HuH-7.5 (cell line): ENCODE results near the gene OR52W1.

Source experiments
- DNase-seq: peaks from one replicate; pipeline ENCODE4 v3.0.0; 2011; ENCODE audit warnings: low spot score

Gene OR52W1, protein sequence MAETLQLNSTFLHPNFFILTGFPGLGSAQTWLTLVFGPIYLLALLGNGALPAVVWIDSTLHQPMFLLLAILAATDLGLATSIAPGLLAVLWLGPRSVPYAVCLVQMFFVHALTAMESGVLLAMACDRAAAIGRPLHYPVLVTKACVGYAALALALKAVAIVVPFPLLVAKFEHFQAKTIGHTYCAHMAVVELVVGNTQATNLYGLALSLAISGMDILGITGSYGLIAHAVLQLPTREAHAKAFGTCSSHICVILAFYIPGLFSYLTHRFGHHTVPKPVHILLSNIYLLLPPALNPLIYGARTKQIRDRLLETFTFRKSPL

GRCh38 chr11:6199174-6199810, at the start of gene OR52W1:
Gene OR52W1 (plus strand): TSS chr11:6199224. CDS start chr11:6199224, 0 bp downstream.
- no peak for DNase-seq

- DNase-seq = no peak
Measured at GRCh38 chr11:6151117-6151516, 47.9 kb upstream of the OR52W1 start.

DNA sequence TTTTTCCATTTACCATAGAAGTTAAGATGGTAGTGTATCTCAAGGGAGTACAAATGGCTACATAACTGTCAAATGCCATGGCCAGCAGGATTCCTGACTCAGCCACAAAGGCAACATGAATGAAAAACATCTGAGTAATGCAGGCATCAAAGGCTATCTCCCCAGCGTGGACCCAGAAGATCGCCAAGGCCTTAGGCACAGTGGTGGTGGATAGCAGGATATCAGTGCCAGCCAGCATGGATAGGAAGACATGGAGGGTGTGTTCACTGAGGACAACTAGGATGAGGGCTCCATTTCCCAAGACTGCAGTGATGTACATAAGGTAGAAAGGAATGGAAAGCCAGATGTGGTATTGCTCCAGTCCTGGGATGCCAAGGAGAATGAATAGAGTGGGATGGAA, 46.9 kb upstream of the OR52W1 start:
- DNase-seq = no peak

DNA sequence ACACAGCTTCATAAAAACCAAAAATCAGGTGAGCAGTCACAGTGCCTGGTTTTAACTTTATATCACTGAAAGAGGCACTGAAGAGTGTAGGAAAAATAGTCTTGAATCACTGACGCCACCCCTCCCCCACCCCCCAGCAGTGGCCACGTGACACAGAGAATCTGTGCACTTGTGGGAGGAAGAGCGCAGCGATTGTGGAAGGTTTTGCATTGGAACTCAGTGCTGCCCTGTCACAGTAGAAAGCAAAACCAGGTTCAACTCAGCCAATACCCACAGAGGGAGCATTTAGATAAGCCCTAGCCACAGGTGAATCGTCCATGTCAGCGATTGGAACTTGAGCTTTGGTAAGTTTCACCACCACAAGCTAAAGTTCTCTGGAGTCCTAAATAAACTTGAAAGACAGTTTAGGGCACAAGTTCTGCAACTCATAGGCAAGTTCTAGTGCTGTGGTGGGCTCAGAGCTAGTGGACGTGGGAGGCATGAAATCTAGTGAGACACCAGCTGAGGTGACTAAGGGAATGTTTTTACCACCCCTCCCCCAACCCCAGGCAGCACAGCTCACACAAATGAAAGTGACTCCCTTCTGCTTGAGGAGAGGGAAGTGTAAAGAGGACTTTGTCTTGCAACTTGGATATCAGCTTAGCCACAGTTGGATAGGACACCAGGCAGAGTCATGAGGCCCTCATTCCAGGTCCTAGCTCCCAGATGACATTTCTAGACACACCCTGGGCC, 42.2 kb upstream of the OR52W1 start:
- no peak for DNase-seq

GRCh38 chr11:6170226-6170625, 28.8 kb upstream of the OR52W1 start, which contains the start of gene OR52B2:
Gene OR52B2 (minus strand): TSS chr11:6170326. CDS start chr11:6170326, 0 bp downstream.
- DNase-seq = no peak

DNA sequence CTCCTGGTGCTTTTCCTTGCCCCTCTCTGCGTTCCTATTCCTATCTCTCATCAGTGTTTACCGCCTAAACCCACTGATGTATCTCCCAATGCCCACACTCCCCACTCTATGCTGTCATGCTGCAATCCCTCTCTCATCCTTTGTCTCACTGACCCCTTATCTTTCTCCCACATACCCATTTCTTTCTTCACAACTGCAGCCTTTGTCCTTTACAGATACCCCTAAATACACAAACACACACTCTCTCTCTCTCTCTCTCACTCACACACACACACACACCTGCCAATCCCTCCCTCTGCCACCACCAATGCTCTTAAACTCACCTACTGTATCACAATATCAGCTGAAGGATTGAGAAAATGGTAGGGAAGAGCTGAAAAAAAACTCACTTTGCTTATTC, 23.6 kb upstream of the OR52W1 start:
- DNase-seq = no peak

DNA sequence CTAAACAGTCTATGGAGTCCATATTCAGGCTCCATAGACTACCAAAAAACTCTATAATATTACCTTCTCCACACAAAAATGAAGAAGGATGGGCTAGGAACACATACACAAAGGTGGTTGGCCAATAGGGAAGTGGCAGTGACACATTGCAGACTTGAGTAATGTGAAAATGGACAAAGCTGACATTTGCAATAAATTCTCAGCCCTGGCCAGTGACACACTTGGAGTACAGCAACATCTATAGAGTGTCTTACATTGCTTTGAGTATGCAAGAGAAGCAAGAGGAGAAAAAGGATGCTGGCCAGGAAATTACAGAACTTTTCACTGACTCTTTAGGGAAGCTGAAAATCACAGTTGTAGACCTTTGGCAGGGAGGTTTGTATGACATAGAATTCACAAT, 7.3 kb upstream of the OR52W1 start:
- no peak for DNase-seq

DNA sequence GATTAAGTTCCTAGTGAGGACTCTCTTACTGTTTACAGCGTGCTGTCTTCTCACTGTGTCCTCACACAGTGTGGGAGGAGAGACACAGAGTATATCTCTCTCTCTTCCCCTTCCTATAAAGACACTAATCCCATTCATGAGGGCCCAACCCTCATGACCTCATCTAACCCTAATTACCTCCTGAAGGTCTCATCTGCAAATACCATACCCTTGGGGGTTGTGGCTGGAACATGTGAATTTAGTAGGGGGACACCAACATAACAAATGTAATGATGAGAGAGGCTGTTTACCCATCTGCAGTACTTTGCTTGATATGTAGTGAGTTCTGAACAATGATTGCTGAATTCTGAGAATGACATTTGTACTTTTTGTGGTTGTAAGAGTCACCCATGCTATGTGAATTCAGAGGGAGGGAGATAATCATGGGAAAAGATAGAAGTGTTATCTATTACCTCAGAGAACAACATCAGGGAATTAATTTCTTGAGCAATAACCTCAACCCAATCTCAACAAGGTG, 4.9 kb upstream of the OR52W1 start:
- DNase-seq = no peak

DNA sequence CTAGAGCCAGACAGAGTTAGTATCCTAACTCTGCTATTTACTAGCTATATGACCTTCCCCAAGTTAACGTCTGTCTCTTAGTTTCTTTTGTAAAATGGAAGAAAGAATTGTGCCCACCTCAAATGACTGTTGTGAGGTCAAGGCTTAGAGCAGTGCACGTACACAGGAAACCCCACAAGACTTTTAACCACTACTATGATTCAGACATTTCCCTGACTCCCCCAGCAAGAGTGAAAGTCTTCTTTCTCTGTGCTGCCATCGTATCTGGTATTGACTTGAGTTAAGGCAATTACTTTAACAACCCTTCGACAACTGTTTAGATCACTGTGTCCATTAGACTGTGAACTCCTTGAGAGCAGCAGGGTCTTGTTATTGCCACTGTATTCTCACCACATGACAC, 2.6 kb upstream of the OR52W1 start:
- DNase-seq = no peak

DNA sequence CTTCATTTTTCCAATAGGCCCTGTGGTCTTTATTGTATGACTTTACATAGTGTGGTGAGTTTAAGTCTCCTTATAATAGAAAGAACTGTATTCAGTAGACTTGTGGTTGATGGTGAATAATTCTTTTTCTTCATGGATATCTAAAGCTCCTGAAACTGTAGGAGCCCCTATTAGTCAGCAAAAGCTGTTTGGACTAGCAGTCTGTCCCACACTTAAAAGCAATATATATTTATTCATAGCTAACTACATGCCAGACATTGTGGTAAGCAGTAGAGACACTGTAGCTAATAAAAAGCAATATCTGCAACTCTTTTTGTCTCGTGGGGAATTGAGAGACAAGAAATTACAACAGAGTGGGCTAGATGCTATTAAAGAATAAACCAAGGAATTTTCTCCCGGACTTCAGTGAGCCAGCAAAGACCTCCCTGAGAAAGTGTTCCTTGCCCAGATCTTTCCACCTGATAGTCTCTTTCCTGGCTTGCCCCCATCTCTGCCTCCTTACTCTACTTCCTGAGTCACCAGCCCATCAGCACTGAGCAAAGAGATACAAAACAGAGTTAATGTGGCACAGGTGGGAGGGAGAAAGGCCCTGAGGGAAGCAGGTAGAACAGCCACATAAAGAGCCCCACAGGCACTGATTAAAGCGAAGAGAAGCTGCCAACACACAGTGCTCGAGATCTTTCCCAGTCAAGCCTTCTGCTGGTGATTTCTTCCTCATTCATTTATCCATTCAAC, 1.4 kb upstream of the OR52W1 start:
- DNase-seq = no peak

DNA sequence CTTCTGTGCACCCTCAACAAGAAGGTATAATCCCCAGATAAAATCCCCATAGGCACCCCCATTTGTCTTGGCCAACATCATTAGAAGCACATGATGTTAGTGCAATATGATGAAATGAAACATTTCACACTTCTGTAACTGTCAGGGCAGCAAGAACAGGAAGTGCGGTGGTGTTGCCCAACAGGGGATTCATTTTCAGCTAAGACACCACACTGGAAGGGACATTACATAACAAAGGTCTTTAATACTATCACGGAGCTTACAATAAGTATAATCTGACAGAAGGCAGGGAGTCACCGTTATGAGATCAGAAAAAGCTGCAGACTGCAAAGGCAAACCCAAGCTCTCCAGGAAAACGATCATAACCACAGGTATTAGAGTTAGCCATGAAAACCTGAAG, 2.0 kb downstream of the OR52W1 start:
- DNase-seq = no peak

DNA sequence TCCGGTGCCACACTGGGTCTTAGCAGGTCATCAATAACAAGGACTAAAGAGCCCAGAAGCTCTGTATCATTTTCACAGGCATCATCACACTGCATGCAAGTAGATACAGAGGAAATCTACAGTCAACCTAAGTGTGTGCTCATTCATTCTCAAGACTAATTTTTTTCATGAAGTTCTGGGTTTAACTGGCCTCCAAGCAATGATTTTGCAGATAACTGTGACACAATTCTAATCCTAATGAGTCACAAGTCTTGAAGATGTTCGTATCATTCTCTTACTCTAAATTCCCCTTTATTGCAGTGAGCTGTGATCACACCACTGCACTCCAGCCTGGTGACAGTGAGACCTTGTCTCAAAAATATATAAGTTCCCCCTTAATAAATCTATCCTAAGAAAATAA, 2.5 kb downstream of the OR52W1 start:
- DNase-seq = no peak

DNA sequence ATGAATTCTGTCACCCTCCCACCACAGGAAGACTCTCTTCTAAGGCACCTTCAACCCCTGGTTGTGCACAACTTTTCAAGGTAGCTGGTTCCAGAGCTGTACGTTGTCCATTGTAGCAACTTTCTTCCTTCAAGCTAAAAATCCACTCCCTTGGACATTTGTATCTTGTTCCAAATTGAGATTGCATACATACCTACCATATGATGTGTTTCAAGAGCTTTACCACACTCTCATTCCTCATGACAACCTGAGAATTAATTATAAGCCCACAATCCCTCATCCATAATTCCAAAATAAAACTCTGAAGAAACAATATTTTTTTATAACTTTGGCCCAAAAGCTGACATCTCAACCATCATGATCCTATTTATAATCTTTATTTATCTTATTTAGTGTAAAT, 3.0 kb downstream of the OR52W1 start:
- no peak for DNase-seq

DNA sequence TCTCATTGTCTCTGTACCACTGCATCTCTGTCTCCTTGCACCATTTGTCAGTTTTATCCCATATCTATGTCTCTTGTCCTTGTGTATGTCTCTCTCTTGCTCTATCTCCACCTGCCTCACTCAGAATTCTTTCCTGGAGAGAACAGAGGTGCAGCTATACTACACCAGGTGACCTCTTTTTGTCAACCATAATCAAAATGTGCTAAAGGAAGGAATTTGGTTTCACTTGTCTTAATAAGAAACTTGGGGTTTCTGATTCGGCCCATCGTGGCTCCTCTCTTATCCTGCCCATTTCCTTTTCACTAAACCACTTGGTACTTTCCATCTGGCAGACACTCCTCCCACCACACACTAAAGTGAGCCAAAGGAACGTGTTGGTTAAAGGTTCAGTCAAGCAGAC, 4.3 kb downstream of the OR52W1 start:
- DNase-seq = no peak

DNA sequence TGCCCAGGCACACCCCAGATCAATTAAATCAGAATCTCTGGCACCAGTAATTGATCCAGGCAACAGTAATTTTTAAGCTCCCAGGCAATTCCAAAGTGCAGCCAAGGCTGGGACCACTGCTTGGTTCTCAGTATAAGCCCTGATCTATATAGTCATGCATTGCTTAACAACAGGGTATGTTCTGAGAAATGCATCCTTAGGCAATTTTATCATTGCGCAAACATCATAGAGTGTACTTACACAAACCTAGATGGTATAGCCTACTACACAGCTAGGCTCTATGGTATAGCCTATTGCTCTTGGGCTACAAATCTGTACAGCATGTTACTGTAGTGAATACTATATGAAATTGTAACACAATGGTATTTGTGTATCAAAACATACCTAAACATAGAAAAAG, 5.7 kb downstream of the OR52W1 start:
- DNase-seq = no peak

DNA sequence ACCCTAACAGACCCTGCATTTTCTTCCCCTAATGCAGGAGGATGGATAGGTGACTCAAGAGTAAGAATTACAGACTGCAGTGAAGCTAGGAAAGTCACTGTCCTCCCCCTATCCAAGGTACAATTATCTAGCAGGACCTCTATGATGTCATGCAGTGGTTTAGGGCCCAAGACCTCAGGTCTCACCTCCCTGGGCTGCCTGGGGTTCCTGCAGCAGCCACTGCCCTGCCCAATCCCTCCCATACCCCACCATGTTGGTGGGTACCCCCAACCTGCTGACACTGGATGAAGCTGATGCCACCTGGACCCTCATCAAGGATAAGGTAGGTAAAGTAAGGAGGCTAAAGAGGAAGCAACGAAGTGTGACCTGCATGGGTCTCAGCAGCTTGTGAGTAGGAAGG, 6.3 kb downstream of the OR52W1 start, which contains the start of gene C11orf42:
C11orf42 (plus strand) TSS at position 192 of the 400 bp plus-strand sequence; CDS start at position 251, 59 bp downstream.
- no peak for DNase-seq

- no peak for DNase-seq
Measured at GRCh38 chr11:6206456-6207180, 7.6 kb downstream of the OR52W1 start.

DNA sequence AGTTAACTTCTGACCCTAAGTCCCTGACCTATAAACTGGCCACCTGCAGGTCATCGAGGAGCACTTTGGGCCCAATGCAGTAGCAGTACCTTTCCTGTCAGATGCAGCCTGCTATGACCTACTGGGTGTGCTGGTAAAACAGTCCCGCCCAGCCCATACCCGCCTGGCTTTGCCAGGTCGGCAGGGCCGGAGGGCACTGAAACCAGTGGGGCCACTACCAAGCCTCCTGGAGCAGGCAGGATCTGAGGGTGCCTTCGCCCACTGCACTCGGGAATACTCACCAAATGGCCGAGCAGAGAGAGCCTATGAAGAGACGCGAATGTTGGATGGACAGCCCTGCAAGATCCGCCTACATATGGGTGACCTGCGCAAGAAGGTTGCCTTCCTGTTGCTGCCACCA, 10.8 kb downstream of the OR52W1 start:
- no peak for DNase-seq

GRCh38 chr11:6210274-6210955, 11.4 kb downstream of the OR52W1 start:
- DNase-seq = no peak

GRCh38 chr11:6214530-6214929, 15.5 kb downstream of the OR52W1 start:
- DNase-seq = no peak

DNA sequence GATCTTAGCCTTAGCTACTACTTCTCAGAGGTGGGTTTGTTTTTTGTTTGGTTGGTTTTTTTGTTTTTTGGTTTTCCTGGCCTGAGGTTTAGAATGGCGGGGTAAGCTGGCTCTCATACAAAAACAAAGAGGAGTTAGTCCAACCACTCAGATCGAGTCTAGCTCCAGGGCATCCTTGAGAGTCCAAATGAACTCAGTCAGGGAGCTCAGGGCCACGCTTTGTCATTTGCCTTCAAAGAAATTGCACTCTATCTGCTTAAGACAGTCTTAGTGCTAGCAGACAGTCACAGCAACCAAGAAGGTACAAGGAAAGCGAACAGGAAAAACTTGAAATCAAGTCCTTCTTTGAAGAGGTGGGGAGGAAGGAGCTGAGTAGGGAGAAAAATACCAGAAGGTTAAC, 17.5 kb downstream of the OR52W1 start:
- DNase-seq = no peak
